Measurements from ENCODE around the gene CNGB1.

CNGB1 gene

GRCh38 chr16:57957673-57958392 lies 13.1 kb downstream of the CNGB1 start:
- H3K27ac ChIP-seq (ENCODE audit: poor library complexity, severe bottlenecking) = no peak overlapping the region
- H3K9me3 ChIP-seq (ENCODE audit: severe bottlenecking) = no peaks in the 10 kb centered on the region
- no peak overlapping the region for H3K4me3 ChIP-seq (ENCODE audit: severe bottlenecking)
- DNase-seq (ENCODE audit: low spot score) (no peak), ATAC-seq (ENCODE audit: low read depth) (no peak)
- no peaks in the 10 kb centered on the region for H3K36me3 ChIP-seq (ENCODE audit: low read depth)
- no peaks in the 10 kb centered on the region for H3K27me3 ChIP-seq (ENCODE audit: insufficient read depth, poor library complexity, severe bottlenecking)
- TF ChIP-seq, protein P1, sequence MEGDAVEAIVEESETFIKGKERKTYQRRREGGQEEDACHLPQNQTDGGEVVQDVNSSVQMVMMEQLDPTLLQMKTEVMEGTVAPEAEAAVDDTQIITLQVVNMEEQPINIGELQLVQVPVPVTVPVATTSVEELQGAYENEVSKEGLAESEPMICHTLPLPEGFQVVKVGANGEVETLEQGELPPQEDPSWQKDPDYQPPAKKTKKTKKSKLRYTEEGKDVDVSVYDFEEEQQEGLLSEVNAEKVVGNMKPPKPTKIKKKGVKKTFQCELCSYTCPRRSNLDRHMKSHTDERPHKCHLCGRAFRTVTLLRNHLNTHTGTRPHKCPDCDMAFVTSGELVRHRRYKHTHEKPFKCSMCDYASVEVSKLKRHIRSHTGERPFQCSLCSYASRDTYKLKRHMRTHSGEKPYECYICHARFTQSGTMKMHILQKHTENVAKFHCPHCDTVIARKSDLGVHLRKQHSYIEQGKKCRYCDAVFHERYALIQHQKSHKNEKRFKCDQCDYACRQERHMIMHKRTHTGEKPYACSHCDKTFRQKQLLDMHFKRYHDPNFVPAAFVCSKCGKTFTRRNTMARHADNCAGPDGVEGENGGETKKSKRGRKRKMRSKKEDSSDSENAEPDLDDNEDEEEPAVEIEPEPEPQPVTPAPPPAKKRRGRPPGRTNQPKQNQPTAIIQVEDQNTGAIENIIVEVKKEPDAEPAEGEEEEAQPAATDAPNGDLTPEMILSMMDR (IDR thresholded peaks at IDR 0.05; ENCODE audit: poor library complexity, severe bottlenecking) = no peak
- H3K4me1 ChIP-seq (ENCODE audit: insufficient read depth, poor library complexity, severe bottlenecking) = no peaks in the 10 kb centered on the region

DNA sequence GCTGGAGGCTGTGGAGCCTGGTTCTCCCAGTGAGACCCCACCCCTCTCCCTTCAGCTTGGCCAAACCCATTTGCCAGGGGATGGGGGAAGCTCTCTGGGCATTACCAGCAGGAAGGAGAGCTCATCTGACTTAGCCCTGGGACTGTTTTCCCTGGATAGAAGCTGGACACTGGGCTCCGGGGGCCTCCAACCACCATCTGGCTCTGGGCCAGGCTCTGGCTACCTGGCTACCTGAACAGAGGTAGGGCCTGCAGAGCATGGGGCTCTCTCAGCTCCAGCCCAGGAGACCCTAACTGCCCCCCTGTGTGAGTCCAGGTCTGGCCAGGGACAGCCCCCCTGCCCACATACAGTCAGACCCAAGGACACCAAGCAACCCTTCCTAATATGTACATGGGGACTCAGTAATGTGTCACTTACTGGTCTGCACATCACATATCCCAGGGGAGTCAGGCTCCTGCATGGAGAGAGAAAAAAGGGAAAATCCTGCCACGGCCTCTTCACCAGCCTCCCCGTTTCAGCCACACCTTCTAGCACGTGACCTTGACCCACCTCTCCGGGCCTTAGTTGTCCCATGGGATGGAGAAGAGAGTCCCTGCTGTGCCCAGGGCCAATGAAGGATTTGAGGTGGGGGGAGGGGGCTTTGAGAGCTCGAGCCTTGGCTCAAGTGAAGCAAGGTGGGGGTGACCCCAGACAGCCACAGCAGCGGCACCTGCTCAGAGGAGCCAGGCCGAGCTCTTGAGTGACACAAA lies 13.8 kb downstream of the CNGB1 start:
- Histone ChIP-seq H3K9me3 (ENCODE audit: severe bottlenecking) (no peaks in the 10 kb centered on the region), H3K4me1 (ENCODE audit: insufficient read depth, poor library complexity, severe bottlenecking) (no peaks in the 10 kb centered on the region), H3K27me3 (ENCODE audit: insufficient read depth, poor library complexity, severe bottlenecking) (no peaks in the 10 kb centered on the region), H3K36me3 (ENCODE audit: low read depth) (no peaks in the 10 kb centered on the region), H3K4me3 (ENCODE audit: severe bottlenecking) (no peak overlapping the region), H3K27ac (ENCODE audit: poor library complexity, severe bottlenecking) (no peak overlapping the region)
- ATAC-seq (ENCODE audit: low read depth) = no peak
- no peak for DNase-seq (ENCODE audit: low spot score)
- TF ChIP-seq, protein P1 (IDR thresholded peaks at IDR 0.05; ENCODE audit: poor library complexity, severe bottlenecking) = no peak

- no peak overlapping the region for H3K27ac ChIP-seq (ENCODE audit: poor library complexity, severe bottlenecking)
- DNase-seq (ENCODE audit: low spot score) = no peak
- TF ChIP-seq, protein P1 (IDR thresholded peaks at IDR 0.05; ENCODE audit: poor library complexity, severe bottlenecking) = no peak
- ATAC-seq (ENCODE audit: low read depth) = no peak
- H3K4me3 ChIP-seq (ENCODE audit: severe bottlenecking) = no peak overlapping the region
- H3K27me3 ChIP-seq (ENCODE audit: insufficient read depth, poor library complexity, severe bottlenecking) = no peaks in the 10 kb centered on the region
- no peaks in the 10 kb centered on the region for H3K4me1 ChIP-seq (ENCODE audit: insufficient read depth, poor library complexity, severe bottlenecking)
- H3K36me3 ChIP-seq (ENCODE audit: low read depth) = no peaks in the 10 kb centered on the region
- H3K9me3 ChIP-seq (ENCODE audit: severe bottlenecking) = no peaks in the 10 kb centered on the region
Observed at GRCh38 chr16:57956270-57956808, 14.6 kb downstream of the CNGB1 start.

DNA sequence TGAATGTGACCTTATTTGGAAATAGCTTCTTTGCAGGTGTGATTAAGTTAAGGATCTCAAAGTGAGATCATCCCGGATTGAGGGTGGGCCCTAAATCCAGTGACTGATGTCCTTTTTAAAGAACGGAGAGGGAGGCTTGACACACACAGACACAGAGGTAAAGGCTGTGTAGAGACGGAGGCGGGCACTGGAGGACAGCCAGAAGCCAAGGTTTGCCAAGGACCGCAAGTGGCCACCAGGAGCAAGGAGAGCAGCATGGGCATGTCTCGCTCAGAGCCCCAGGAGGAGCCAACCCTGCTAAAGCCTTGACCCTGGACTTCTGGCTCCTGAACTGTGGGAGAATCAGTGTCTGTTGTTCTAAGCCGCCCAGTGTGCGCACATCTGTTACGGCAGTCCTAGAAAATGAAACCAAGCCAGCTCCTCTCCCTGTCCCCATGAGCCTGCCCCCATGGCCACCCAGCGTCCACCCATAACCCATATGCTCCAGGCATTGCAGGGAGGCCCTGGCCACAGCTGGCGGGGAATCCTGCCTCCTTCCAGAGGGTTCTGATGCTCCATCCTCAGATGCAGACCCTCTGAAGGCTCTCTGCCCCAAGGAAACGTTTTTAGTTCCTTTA lies 15.2 kb downstream of the CNGB1 start:
- Histone ChIP-seq H3K36me3 (ENCODE audit: low read depth) (no peaks in the 10 kb centered on the region), H3K27me3 (ENCODE audit: insufficient read depth, poor library complexity, severe bottlenecking) (no peaks in the 10 kb centered on the region), H3K9me3 (ENCODE audit: severe bottlenecking) (no peaks in the 10 kb centered on the region), H3K4me3 (ENCODE audit: severe bottlenecking) (no peak overlapping the region), H3K4me1 (ENCODE audit: insufficient read depth, poor library complexity, severe bottlenecking) (no peaks in the 10 kb centered on the region), H3K27ac (ENCODE audit: poor library complexity, severe bottlenecking) (no peak overlapping the region)
- DNase-seq (ENCODE audit: low spot score) (no peak), ATAC-seq (ENCODE audit: low read depth) (peak; percentile 62)
- TF ChIP-seq, protein P1 (IDR thresholded peaks at IDR 0.05; ENCODE audit: poor library complexity, severe bottlenecking) = no peak
